Right forelimb (tissue), 1 donor: ENCODE results near the gene KANK2.
"Not testable (repeated sequence)": the region's sequence is repeated elsewhere in the genome, so short reads cannot be mapped to it uniquely, and the experiment has no call there.

ENCODE experiments used
- DNase-seq: peaks from one replicate; pipeline ENCODE4 v3.0.0-alpha.2; 2018

Gene KANK2

DNA sequence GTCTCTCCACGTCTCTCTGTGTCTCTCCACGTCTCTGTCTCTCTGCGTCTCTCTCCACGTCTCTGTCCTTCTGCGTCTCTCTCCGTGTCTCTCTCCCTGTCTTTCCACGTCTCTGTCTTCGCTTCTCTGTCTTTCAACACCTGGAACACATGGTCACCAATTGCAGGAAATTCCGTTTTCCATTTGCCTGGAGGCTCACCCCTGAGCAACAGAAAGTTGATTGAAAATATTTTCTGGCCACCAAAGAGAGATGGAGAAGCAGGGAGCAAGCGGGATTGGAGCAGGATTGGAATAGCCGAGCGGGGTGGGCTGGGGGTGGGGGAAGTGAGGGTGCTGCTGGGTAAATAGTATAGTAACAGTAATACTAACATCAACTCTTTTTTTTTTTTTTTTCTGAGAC lies 1.7 kb downstream of the KANK2 start:
- DNase-seq: peak; percentile 42

- DNase-seq: peak; percentile 76
Measured at GRCh38 chr19:11194656-11195558, 2.4 kb downstream of the KANK2 start.

DNA sequence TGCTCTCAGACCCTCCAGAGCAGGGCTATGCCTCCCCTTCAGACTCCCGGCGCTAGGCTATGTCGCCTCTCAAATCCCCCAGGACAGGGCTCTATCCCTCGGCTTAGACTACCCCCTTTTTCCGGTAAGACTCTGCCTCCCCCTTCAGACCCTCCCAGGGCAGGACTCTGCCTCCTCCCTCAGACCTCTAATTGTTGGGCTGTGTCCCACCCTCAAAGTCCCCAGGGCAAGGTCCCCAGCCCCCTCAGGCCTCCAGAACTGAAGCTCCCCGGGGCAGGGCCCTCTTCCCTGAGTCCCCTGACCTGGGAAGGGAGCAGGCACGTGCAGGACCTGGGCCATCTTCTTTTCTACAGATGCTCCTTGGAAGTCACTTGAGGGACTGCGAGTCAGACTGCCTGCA lies 3.2 kb downstream of the KANK2 start:
- peak; percentile 44 for DNase-seq

GRCh38 chr19:11192957-11193939 lies 4.1 kb downstream of the KANK2 start:
- peak; percentile 41 for DNase-seq

DNA sequence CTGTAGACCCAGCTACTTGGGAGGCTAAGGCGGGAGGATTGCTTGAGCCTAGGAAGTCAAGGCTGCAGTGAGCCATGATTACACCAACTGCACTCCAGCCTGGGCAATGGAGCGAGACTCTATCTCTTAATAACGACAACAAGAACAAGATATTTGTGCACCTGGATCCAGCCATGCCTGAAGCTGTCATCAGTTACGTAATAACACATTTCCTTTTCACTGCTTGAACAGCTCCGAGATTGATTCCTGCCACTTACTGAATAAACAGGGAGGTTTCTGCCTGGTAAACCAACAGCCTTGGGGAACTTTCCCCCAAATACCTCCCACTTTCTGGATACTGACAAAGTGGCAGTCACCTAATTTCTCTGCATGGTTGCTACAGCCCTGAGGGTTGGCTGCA lies 5.4 kb downstream of the KANK2 start:
- peak; percentile 34 for DNase-seq

GRCh38 chr19:11191273-11191755 lies 6.0 kb downstream of the KANK2 start:
- peak; percentile 75 for DNase-seq

GRCh38 chr19:11190501-11190900 lies 6.8 kb downstream of the KANK2 start:
- no peak for DNase-seq

GRCh38 chr19:11187441-11187840 lies 9.9 kb downstream of the KANK2 start:
- DNase-seq: no peak

GRCh38 chr19:11182994-11183393 lies 14.4 kb downstream of the KANK2 start:
- DNase-seq: no peak

GRCh38 chr19:11181488-11181887 lies 15.9 kb downstream of the KANK2 start:
- DNase-seq: no peak

GRCh38 chr19:11180975-11181374 lies 16.4 kb downstream of the KANK2 start:
- DNase-seq: not testable (repeated sequence)

DNA sequence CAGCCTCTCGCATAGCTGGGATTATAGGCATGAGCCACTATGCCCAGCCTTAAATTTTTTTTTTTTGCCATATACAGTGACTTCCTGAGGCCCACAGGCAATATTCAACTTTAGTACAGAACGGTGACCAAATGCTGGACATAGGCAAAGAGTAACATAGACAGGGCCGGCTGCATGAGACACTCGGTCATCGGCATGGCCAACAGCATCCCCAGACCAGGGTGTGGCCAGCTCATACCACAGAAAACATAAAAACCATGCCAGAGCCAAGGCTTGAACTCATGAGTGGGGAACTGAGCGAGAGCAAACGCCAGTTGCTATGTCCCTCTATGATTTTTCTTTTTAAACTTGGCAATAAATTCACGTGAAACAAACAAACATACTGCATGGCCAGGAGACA lies 17.0 kb downstream of the KANK2 start:
- no peak for DNase-seq

DNA sequence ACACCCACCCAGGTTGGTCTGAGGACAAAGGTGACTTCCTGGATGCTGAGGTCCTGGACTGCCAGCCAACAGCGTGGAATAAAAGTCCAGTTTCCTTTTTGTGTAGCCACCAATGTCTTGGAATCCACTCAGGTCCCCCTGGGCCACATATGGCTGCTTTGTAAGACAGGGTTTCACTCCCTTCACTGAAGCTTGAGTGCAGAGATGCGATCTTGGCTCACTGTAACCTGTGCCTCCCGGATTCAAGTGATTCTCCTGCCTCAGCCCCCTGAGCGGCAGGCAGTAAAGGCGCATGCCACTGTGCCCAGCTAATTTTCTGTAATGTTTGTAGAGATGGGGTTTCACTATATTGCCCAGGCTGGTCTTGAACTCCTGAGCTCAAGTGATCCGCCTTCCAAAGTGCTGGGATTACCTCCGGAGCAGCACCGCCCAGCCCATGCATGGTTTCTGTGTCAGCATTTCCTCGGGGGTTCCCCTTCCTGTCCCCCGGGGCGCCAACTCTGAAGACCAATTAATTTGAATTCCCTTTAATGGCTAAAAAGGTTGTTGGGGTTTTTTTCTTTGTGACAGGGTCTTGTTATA lies 17.5 kb downstream of the KANK2 start:
- no peak for DNase-seq

DNA sequence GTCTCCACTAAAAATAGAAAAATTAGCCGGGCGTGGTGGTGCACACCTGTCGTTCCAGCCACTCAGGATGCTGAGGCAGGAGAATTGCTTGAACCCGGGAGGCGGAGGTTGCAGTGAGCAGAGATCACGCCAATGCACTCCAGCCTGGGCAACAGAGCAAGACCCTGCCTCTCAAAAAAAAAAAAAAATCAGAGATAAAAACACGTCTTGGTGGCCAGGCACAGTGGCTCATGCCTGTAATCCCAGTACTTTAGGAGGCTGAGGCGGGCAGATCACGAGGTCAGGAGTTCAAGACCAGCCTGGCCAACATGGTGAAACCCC lies 18.2 kb downstream of the KANK2 start:
- DNase-seq: not testable (repeated sequence)

DNA sequence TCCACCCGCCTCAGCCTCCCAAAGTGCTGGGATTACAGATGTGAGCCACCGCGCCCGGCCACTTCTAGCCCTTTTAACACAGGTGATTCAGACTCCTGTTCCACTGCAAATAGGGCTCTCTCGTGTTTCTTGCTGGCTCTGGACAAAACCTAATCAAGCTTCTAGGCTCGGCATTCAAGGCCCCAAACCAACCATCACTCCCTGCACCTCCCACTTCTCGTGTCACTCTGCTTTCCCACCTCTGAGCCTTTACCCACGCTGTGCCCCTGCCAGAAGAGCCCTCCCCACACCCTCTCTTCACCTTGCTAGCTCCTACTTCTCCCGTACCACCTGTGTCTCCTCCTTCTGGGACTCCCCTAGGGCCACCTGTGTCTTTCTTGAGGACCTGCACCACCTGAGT lies 19.8 kb downstream of the KANK2 start:
- DNase-seq: no peak

DNA sequence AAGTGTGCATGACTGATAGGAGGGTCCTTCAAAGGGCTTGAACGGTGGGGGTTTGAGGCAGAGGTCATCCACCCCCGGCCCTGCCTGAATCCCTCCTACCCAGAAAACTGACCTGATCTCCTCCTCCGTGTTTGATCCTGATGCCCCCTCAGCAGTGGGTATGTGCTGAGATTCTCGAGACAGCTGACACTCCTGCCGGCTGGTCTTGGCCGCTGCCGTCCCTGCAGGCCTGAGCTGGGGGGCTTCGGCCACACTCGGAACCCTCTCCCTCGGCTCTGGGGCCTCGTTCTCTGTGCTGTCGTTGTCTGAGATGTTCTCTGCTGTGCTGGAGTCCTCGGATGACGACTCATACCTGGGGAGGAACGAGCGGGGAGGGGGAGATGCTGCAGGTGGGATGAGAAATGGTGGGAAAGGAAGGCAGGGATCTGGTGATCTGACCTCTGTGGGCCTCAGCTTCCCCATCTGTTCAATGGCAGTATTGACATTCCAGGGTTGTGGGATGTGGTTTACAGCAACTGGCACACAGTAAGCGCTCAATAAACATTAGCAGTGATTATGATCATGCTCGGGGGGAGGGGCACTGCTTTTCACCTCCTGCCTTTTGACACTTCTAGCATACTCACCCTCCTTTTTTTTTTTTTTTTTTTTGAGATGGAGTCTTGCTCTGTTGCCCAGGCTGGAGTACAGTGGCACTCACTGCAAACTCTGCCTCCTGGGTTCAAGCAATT lies 20.7 kb downstream of the KANK2 start:
- DNase-seq: no peak

- no peak for DNase-seq
Measured at GRCh38 chr19:11175920-11176319, 21.4 kb downstream of the KANK2 start.

DNA sequence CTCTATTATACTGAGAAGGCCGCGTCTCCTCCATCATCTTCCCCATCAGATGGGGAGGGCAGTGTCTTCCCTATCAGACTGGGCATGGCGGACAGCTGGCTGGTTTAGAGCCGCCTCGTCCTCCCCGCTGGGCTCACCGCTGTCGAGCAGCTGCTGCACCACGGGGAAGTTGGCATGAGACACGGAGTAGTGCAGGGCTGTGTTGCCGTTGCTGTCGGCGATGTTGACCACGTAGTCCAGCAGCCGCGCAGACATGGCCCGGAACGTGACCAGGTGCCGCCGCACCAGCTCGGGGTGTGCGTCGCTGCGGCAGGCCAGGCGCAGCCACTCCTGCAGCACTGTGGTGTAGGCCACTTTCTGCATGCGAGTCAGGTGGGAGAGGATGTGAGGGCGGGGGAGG lies 23.0 kb downstream of the KANK2 start:
- DNase-seq: no peak

GRCh38 chr19:11173516-11174155 lies 23.7 kb downstream of the KANK2 start:
- no peak for DNase-seq

DNA sequence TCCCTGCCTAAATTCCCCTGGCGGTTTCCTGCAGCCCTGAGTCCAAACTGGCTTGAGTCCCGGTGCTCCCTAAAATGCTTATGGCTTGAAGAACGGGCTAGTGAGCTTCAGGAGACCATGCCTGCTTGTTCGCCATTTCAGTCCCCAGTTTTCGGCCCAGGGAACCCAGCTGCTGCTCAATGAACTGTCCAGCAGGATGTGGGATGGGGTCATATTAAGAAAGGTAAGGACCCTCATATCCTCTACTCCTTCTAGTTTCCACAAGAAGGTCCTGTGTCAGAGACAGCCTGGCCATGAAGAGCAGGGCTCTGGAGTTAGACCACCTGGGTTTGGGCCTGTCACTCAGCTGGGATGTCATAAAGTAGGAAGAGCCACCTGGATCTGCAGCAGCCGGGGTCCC lies 24.8 kb downstream of the KANK2 start:
- no peak for DNase-seq

DNA sequence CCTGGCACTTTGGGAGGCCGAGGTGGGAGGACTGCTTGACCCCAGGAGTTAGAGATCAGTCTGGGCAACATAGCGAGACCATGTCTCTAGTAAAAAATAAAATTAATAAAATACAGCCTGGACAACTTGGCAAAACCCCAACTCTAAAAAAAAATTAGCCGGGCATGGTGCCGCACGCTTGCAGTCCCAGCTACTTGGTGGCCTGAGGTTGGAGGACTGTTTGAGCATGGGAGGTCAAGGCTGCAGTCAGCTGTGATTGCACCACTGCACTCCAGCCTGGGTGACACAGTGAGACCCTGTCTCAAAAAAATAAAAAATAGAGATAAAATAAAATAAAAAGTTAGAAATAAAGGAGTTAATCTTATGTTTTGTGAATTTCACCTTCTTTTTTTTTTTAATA lies 26.2 kb downstream of the KANK2 start:
- DNase-seq: no peak
